ENCODE data around the gene VARS2. TPM values are rescaled to one million over a fixed set of nuclear protein-coding genes. Genes with fewer than 3 reads are reported as not detected.

The VARS2 gene
- polyA plus RNA-seq, 1 of the 3 experiments (the other 2 are of a cell fraction): 31.2 TPM

- 46% methylated on average over 9 of the region's 9 CpGs for WGBS (ENCODE audit: low lambda C conversion rate)
- Histone ChIP-seq H3K9me3 (no peaks in the 10 kb centered on the region), H3K9me2 (no peaks in the 10 kb centered on the region), H3K79me2 (ENCODE audit: insufficient read depth) (no peaks in the 10 kb centered on the region), H3K36me3 (replicated peaks in 1 of 2; ENCODE audit: control insufficient read depth in 1 of 2, insufficient read depth in 2 of 2, low read length in 1 of 2) (no peaks in the 10 kb centered on the region), H3K4me2 (no peak overlapping the region), H2AFZ (ENCODE audit: low read depth) (peak overlapping the region; percentile 51; the same call in 1 of the 2 replicates), H3F3A (replicated peaks; ENCODE audit: insufficient read depth) (no peaks in the 10 kb centered on the region), H3K27ac (ENCODE audit: low read depth in 2 of 2, low read length in 1 of 2) (no peak overlapping the region), H3K27me3 (ENCODE audit: insufficient read depth) (peaks cover 7% of the 10 kb centered on the region; the same call in 1 of the 2 replicates), H3K4me1 (ENCODE audit: control insufficient read depth in 1 of 2, insufficient read depth in 2 of 2, low read depth in 1 of 2, low read length in 1 of 2) (peaks cover 4 to 8% of the 10 kb centered on the region in 2 experiments; a peak in 2 of 4 replicates), H3K9ac (no peak overlapping the region), H3K4me3 (ENCODE audit: low read depth in 2 of 2, low read length in 1 of 2) (no peak overlapping the region), H4K20me1 (ENCODE audit: insufficient read depth) (no peaks in the 10 kb centered on the region)
- CTCF ChIA-PET: interaction anchor here (1.0 kb wide), 1 partner anchor 132 kb away, joined by 5 read pairs; no protein-coding TSS in a partner anchor
- POLR2A ChIA-PET: no interaction called here
- TF ChIP-seq RAD21 (IDR thresholded peaks at IDR 0.05; ENCODE audit: low read length) (no peak), POLR2AphosphoS5 (IDR thresholded peaks at IDR 0.05; ENCODE audit: low read depth, low read length) (no peak), FOXM1 (IDR thresholded peaks at IDR 0.05; ENCODE audit: low read depth) (no peak), TEAD4 (IDR thresholded peaks at IDR 0.05; ENCODE audit: borderline replicate concordance, insufficient read depth) (no peak), EZH2phosphoT487 (IDR thresholded peaks at IDR 0.05; ENCODE audit: borderline replicate concordance, low read depth) (no peak), MEF2A (IDR thresholded peaks at IDR 0.05; ENCODE audit: borderline replicate concordance, low read depth) (no peak), JUND (IDR thresholded peaks at IDR 0.05) (no peak), PBX3 (IDR thresholded peaks at IDR 0.05) (no peak), GABPA (IDR thresholded peaks at IDR 0.05; ENCODE audit: low read depth) (no peak), ZBTB33 (IDR thresholded peaks at IDR 0.05; ENCODE audit: borderline replicate concordance, low read depth) (no peak), MXI1 (IDR thresholded peaks at IDR 0.05; ENCODE audit: low read depth, low read length) (no peak)
- DNase-seq: no peak
These were observed 40.8 kb downstream of the VARS2 start for GRCh38 chr6:30954631-30955366.

DNA sequence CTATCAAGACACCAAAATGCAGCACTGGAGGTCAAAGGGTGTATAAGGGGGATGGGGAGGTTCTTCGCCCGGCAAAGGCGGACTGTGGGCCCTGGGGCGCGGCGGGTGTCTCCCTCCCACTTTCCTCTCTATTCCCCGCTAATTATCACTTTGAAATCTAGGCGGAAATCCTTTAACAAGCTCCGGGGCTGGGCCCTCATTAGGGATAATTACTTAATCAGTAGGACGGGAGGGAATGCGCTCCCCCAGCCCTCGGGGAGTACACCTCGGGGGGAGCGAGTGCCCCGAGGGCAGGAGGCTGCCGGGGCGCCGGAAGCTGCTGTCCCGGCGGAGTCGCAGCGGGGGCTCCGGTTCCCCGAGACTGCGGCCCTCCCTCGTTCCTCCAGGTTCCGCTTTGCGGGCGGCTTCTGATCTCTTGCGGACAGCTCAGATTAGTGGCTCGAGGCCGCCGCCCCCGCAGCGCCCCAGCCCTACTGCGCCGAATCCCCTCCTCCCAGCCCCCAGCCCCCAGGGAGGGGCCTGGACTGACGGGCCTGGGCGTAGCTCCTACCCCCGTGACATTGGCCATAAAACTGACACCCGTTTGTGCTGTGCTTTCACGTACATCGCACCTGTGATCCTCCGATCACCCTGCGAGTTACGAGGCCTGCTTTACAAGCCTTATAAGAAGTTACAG, 41.5 kb downstream of the VARS2 start:
- peaks cover 4 to 8% of the 10 kb centered on the region in 2 experiments; a peak in 2 of 4 replicates for H3K4me1 ChIP-seq (ENCODE audit: control insufficient read depth in 1 of 2, insufficient read depth in 2 of 2, low read depth in 1 of 2, low read length in 1 of 2)
- no peak overlapping the region for H3K27ac ChIP-seq (ENCODE audit: low read depth in 2 of 2, low read length in 1 of 2)
- H3K79me2 ChIP-seq (ENCODE audit: insufficient read depth): no peaks in the 10 kb centered on the region
- no peaks in the 10 kb centered on the region for H4K20me1 ChIP-seq (ENCODE audit: insufficient read depth)
- H3K9me2 ChIP-seq: no peaks in the 10 kb centered on the region
- 43% methylated on average over 30 of the region's 46 CpGs for WGBS (ENCODE audit: low lambda C conversion rate)
- POLR2A ChIA-PET: no interaction called here
- H3K27me3 ChIP-seq (ENCODE audit: insufficient read depth): peaks cover 7% of the 10 kb centered on the region; the same call in 1 of the 2 replicates
- no peaks in the 10 kb centered on the region for H3K36me3 ChIP-seq (replicated peaks in 1 of 2; ENCODE audit: control insufficient read depth in 1 of 2, insufficient read depth in 2 of 2, low read length in 1 of 2)
- no peaks in the 10 kb centered on the region for H3F3A ChIP-seq (replicated peaks; ENCODE audit: insufficient read depth)
- 0 out of 2 replicates have a peak overlapping the region, but pooled peaks have one; percentile 40 for H3K4me2 ChIP-seq
- CTCF ChIA-PET: interaction anchor here (0.6 to 0.9 kb wide), 3 partner anchors 27 to 156 kb away, joined by 3 read pairs; no protein-coding TSS in a partner anchor
- no peak overlapping the region for H3K9ac ChIP-seq
- peak overlapping the region in 1 of 2 experiments; percentile 24; a peak in 2 of 4 replicates for H3K4me3 ChIP-seq (ENCODE audit: low read depth in 2 of 2, low read length in 1 of 2)
- H3K9me3 ChIP-seq: no peaks in the 10 kb centered on the region
- peak; percentile 45 for DNase-seq
- peak overlapping the region; percentile 51; the same call in 1 of the 2 replicates for H2AFZ ChIP-seq (ENCODE audit: low read depth)
- TF ChIP-seq, protein P1, sequence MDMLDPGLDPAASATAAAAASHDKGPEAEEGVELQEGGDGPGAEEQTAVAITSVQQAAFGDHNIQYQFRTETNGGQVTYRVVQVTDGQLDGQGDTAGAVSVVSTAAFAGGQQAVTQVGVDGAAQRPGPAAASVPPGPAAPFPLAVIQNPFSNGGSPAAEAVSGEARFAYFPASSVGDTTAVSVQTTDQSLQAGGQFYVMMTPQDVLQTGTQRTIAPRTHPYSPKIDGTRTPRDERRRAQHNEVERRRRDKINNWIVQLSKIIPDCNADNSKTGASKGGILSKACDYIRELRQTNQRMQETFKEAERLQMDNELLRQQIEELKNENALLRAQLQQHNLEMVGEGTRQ (IDR thresholded peaks at IDR 0.05; ENCODE audit: borderline replicate concordance, low read depth, low read length): no peak
- TF ChIP-seq GATA2 (CRISPR knock-in tag; IDR thresholded peaks at IDR 0.05) (no peak), MEF2A (IDR thresholded peaks at IDR 0.05; ENCODE audit: borderline replicate concordance, low read depth) (no peak), TCF12 (IDR thresholded peaks at IDR 0.05) (no peak), GABPA (IDR thresholded peaks at IDR 0.05; ENCODE audit: low read depth) (peak; percentile 46; the same call in 1 of the 2 replicates), EP300 (IDR thresholded peaks at IDR 0.05; ENCODE audit: borderline replicate concordance in 1 of 2, low read depth in 1 of 2, low read length in 1 of 2) (no peak), NFIC (IDR thresholded peaks at IDR 0.05; ENCODE audit: borderline replicate concordance) (no peak), TAF1 (IDR thresholded peaks at IDR 0.05; ENCODE audit: borderline replicate concordance, low read depth, low read length) (peak; percentile 88; the same call in 1 of the 2 replicates)
- TF ChIP-seq, protein P2, sequence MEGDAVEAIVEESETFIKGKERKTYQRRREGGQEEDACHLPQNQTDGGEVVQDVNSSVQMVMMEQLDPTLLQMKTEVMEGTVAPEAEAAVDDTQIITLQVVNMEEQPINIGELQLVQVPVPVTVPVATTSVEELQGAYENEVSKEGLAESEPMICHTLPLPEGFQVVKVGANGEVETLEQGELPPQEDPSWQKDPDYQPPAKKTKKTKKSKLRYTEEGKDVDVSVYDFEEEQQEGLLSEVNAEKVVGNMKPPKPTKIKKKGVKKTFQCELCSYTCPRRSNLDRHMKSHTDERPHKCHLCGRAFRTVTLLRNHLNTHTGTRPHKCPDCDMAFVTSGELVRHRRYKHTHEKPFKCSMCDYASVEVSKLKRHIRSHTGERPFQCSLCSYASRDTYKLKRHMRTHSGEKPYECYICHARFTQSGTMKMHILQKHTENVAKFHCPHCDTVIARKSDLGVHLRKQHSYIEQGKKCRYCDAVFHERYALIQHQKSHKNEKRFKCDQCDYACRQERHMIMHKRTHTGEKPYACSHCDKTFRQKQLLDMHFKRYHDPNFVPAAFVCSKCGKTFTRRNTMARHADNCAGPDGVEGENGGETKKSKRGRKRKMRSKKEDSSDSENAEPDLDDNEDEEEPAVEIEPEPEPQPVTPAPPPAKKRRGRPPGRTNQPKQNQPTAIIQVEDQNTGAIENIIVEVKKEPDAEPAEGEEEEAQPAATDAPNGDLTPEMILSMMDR (IDR thresholded peaks at IDR 0.05): no peak
- TF ChIP-seq, protein P3, sequence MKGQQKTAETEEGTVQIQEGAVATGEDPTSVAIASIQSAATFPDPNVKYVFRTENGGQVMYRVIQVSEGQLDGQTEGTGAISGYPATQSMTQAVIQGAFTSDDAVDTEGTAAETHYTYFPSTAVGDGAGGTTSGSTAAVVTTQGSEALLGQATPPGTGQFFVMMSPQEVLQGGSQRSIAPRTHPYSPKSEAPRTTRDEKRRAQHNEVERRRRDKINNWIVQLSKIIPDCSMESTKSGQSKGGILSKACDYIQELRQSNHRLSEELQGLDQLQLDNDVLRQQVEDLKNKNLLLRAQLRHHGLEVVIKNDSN (IDR thresholded peaks at IDR 0.05; ENCODE audit: borderline replicate concordance, low read depth): no peak
